IPS-NIHi7 (cell line): ENCODE data around the gene VTI1A.
"Not testable (repeated sequence)": the region's sequence is repeated elsewhere in the genome, so short reads cannot be mapped to it uniquely, and the experiment has no call there.

ENCODE experiments used
- DNase-seq: peaks from one replicate; pipeline ENCODE4 v3.0.0; 2012; ENCODE audit warnings: mixed read lengths; ENCODE audit errors: extremely low spot score

VTI1A gene

DNA sequence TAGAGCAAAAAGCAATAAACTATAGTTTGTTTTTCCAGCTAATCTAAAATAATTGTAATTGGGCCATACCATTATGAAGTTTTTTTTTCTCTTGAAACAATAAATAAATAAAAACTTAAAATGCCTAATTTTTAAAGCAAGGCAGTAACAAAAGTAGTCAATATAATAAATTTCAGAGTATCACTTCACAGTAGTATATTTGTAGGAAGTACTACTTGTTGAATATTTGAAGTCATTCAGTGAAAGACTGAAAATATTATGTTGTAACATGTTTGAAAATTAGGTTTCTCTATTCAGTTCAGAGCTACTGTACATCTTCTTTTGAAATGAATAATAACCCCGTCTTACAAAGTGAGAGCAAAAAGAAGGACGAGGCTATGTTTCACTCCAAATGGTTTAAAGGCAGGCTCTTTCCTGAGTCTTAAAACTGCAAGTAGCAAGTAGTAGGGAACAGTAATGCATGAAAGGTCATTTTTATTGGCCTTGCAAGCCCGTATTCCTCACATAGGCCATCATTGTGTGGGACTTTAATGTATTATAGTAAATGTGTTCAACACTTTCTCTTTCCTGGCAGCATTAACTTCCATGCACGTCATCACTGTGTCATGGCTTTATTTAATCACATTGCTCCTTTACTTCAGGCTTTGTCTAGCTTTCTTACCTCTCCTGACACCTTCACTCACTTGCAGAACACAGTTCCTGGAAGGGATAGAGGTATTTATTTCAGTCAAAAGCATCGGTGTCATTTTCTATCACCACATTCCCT lies 141.4 kb downstream of the VTI1A start:
- no peak for DNase-seq

DNA sequence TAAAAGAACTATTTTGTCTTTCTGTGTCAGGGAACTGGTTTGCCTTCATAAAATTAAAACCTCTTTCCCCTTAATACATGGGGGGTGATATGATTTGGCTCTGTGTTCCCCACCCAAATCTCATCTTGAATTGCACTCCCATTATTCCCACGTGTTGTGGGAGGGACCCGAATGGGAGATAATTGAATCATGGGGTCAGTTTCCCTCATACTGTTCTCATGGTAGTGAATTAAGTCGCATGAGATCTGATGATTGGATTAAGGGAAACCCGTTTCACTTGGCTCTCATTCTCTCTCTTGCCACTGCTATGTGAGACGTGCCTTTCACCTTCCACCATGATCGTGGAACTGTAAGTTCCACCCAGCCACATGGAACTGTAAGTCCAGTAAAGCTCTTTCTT lies 142.1 kb downstream of the VTI1A start:
- DNase-seq, result no peak

DNA sequence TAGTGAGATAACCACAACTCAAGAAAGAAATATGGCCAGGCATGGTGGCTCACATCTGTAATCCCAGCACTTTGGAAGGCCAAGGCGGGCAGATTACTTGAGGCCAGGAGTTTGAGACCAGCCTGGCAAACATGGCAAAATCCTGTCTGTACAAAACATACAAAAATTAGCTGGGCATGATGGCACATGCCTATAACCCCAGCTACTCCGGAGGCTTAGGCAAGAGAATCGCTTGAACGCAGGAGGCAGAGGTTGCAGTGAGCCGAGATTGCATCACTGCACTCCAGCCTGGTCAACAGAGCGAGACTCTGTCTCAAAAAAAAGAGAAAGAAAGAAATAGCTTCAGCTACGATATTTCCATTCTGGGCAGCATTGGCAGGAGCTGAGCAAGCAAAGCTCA lies 143.8 kb downstream of the VTI1A start:
- not testable (repeated sequence) for DNase-seq

DNA sequence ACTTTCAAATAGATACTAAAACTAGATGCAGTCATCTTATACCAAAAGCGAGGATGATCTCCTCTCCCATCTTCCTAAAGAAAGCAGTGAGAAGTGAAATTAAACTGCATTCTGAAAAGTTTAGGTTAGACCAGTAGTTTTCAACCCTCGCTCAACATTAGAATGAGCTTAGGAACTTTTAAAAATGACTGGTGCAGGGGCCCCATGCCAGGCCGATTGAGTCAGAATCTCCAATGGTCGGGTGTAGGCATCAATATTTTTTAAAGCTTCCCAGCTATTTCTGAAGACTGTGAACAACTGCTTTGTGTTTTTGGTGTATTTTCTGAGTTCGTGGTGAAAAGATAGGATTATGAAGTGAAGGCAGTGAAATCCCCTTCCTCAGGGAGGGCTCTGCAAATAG lies 146.0 kb downstream of the VTI1A start:
- no peak for DNase-seq

DNA sequence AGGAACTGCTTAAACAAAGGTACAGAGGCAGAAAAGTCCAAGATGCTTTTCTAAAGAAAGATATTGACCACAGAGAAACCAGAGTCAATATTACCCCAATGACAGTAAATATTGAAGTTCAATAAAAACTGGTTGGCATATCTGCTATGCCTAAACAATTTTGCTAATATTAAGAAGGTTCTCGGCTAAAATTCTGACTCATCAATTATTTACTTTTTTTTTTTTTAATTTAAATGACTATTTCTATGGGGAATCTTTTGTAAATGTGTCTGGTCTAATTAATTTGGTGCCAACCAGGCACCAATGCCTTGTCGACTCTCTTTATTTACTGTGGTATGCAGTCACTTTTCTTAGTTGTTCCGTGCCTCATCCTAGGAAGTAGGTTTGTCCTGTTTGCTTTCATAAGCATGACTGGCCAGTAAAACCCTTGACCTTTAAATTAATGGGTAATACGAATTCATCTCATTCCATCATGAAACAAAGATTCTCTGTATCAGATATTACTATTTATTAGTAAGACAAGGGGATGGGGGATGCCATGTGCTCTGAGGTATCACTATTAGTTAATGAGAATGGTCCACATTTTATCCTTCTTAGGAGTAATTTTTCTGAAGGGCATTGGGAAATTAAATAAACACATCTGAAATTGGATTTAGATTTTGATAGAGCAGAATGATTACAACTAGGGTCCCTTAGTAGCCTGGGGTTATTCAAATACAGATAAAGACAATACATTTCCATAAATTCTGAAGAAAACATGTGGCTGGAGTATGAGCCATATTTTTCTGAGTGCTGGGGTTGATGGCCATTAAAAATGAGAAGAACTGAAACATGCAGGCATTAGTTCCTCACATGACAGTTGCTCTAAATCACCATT lies 154.4 kb downstream of the VTI1A start:
- no peak for DNase-seq

DNA sequence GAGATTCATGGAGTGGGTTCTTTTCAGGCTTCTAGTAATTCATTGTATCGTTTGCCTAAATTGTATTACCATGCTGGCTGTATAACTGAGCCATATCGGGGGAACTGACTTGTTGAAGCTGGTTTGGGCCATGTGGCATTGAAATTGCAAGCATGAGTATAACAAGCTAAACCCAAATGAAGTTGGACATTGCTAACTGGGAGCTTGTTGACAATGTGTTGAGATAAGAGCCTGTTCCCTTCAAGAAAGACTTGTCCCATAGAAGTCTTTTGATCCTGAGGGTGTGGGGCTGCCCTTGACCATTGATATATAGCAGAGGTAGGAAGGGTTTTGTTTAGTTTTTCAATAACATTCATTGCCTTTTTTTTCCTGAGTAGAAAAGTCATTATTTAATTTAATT lies 156.0 kb downstream of the VTI1A start:
- DNase-seq, result no peak

DNA sequence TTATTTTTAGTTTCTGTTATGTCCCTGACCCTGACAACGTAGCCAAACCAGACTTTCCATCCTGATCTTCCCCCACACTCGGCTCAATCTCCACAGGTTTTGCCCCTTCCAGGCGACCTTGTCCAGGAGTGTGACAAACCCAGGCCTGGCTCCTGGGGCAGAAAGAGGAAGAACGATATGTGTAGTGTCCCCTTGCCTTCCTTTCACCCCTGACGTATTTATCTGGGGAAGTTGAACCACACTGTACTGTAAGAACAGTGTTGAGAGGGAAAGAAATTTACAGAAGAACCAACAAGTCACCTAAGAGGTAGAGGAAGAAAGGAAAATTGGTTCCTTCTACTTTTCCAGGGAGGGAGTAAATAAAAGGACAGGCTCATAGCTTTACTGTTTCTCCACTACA lies 158.0 kb downstream of the VTI1A start:
- no peak for DNase-seq

DNA sequence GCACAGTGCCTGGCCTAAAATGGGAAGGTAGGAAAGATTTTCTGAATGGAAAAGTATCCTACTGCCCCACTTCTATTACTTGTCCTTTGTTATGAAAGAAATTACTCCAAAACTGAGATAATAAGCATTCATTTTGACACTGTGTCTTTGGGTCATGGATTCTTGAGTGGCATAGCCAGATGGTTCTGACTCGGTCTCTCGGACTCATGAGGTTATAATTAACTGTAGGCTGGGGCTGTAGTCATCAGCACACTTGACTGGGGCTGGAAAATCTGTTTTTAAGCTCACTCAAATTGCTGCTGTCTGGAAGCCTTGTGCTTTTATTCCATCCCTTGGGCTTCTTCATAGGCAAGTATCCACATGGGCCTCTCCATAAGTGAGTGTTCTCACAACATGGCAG lies 160.5 kb downstream of the VTI1A start:
- DNase-seq, result no peak

DNA sequence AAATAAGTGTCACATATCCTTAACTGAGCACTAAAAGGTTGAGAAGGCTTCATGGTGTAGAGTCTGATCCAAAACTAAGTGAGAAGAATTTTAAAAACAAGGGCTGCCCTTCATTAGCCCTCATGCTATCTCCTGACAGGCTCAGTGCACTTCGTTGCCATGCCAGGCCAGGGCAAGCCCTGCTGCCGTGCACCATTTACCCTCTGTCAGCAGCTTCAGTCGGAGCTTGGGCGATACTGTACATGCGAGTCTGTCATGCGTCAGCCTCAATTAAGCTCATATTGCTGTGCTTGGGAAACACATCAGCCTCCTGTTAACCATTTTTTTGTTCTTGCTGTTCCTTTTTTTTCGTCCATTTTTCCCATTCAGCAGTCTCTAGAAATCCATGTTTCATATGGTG lies 166.6 kb downstream of the VTI1A start:
- DNase-seq, result no peak

DNA sequence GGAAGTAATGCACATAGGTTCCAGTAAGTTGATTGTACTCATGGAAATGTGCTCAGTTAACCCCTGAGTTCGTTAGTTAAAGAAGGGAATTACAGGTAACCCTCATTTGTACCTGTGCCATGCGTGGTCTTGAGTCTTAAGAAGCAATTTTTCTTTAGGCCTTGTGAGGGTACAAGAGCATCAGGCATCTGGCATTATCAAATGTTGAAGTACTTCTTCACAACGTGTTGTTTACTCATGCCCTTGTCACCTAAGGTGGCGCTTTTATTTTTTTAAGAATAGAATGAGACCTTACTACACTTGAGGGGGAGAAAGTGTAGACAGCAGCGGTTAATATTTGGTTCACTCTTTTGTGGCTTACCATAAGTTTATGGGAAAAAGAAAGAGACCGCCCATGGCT lies 167.1 kb downstream of the VTI1A start:
- no peak for DNase-seq

DNA sequence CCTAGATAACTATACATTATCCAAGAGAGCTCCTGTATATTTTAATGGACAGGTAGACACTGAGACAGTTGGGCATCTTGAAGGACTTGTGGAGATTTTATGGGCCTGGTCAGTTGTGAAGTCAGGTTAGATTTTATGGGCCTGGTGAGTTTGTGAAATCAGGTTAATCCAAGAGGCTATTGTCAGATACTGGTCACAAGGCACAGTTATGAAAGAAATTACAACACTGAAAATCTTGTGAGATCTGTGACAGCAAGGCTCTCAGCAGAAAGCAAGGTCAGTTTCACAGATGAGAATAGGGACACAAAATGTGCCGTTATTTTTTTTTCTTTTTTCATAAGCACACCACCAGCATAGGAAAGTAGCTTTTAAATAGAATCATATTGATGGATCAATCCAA lies 167.6 kb downstream of the VTI1A start:
- no peak for DNase-seq

DNA sequence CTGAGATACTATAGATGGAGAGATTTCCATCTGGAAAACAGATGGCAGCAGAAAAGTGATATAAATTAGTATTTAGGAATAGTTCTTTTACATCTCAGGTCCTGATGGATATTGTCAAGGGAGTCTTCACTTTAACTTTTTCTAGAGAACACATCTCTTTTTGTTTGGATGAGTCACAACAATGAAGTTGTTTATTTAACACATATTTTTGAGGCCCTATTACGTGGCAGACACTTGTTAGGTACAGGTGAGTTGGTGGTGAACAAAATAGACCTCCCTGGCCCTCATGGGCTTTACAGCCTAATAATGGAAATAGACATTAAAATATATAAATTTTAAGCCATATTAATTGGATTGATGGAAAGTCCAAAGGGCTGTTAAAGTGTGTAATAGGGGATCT lies 168.3 kb downstream of the VTI1A start:
- DNase-seq, result no peak

DNA sequence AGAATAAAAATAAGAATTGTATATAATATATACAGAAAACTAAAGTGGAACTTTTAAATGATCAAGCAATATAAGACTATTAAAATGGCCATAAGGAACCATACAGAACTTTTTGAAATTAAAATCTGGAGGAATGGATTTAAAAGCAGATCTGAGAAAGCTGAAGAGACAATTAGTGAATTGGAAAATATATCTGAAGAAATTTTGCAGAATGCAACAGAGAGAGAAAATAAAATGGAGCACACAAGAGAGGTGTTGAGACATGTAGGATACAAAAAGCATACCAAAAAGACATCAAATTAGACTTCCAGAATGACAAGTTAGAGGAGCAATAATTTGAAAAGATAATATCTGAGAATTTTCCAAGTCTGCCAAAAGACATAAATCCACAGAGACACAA lies 169.6 kb downstream of the VTI1A start:
- DNase-seq, result no peak

DNA sequence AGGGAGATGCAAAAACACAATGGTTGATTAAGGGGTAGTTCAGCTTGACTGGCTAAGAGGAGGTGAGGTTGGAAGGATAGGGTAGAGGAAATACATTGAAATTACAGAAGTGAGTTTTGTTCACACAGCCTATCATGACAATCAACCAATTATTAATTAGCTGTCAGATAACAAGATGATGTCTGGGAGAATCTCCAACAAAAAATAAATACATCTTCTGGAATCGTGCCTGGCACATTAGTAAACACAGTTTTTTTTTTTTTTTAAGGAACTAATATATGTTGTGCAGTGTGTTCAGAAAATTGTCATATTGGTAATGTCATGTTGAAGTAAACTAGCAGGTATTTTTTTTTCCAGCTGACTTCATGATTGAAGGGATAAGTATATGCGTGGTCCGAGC lies 171.8 kb downstream of the VTI1A start:
- no peak for DNase-seq

DNA sequence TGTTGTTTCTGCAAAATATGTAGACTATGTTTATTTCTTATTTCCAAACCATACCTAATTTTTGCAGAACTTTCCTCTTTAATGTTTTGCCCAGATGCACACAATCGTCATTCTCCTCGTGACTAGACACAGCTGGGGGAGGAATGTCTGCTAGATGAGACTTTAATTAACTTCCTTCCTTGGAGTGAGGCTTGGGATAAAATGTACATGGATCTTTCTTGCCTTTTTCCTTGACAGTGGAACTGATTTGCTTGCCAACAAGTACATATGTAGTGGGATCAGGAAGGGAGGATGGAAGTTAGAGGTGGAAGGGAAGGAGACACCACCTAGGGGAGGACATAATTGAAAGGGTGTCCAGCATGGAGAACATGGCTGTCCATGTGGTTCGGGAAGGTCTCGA lies 172.5 kb downstream of the VTI1A start:
- DNase-seq, result no peak

DNA sequence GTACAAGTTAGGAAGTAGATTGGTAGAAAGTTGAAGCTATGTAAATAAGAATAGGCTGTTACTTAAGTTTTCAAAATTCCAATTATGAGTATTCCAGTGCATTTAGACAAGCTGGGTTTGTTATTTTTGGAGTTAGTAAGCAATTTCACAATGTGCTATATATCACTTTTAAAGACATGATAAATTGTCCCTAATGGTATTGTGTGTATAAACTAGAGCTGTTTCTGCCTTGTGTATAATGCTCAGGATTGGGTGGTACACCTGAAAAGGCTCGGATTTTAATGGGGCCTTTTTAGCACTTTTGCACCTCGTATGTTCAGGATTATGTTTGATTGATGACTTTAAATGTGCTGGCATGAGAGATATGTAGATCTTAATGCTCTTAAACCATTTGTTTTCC lies 175.8 kb downstream of the VTI1A start:
- DNase-seq, result no peak

DNA sequence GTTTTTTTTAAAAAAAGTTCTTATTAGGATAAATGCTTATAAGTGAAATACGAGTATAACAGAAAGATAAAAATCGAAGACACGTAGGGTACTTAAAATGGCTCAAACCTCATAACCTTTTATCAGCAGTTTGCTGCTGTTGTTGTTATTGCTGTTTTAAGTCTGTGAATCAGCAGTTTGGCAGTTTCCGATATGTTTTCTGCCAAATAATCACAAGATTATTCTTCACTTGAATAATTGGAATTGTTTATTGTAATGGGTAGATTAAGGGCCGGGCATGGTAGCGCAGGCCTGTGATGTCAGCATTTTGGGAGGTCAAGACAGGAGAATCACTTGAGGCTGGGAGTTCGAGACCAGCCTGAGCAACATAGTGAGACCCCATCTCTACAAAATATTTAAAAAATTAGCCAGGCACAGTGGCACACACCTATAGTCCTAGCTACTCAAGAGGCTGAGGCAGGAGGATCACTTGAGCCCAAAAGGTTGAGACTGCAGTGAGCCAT lies 177.6 kb downstream of the VTI1A start:
- no peak for DNase-seq

DNA sequence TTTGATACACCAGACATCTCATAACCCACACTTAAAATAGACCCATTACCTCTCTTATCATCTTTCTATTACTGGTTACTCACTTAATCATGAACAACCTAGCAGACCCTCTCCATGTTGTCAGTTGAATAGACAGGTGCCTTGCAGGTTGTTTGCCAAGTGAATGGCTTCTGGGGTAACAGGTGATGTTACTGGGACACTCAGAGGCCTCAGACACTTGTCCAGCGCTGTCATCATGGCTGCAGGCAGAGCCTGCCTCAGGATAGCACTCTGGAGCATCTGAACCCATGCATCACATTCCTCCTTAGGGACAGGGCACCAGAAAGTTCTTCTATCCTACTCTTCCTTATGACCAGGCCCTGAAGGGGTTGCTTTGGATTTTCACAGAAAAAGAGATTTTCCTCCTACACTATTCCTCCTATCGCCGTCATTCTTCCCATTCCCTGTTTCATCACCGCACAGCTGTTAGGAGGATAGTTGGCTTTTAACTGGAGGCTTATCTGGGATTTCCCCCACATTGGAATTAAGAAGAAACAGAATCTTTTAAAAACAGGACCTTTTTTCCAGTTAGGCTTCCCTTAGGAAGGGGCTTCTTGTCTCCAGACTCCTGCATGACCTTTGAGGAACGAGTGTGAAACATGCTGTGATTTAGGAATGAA lies 182.1 kb downstream of the VTI1A start:
- no peak for DNase-seq

DNA sequence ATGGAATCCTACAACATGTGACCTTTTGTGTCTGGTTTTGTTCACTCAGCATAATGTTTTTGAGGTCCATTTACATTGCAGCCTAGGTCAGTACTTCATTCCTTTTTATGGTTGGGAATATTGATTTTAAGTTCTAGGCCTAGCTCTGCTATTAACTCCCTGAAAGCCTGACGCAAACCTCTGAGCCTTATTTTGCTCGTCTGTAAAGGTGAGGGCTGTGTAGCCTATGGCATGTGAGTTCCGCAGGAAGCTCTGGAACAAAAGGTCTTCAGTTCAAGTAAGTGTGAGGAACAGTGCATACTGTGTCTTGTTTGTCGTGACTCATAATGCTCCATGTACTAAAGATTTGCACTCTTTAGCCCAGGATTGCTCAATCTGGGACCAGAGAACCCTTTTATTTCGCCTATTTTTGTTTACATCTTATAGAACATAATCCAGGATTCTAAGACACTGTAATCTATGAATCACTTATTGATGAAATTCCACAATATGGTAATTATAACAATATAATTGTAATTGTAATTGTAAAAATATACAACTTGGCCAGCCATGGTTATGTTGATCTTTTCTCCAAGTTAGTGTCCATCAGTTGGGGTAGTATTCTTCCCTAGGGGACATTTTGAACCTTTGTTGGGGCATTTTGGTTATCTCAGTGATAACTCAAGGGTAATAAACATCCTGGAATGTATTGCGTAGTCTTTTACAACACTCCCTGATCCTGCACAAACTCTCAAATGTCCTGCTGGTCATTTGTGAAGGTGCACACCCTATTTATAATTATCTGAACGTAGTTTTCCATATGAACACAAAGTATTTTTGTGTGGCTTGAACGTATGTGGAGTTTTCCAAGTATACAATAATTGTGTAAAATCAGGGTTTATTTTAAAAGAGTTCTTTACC lies 184.7 kb downstream of the VTI1A start:
- no peak for DNase-seq

DNA sequence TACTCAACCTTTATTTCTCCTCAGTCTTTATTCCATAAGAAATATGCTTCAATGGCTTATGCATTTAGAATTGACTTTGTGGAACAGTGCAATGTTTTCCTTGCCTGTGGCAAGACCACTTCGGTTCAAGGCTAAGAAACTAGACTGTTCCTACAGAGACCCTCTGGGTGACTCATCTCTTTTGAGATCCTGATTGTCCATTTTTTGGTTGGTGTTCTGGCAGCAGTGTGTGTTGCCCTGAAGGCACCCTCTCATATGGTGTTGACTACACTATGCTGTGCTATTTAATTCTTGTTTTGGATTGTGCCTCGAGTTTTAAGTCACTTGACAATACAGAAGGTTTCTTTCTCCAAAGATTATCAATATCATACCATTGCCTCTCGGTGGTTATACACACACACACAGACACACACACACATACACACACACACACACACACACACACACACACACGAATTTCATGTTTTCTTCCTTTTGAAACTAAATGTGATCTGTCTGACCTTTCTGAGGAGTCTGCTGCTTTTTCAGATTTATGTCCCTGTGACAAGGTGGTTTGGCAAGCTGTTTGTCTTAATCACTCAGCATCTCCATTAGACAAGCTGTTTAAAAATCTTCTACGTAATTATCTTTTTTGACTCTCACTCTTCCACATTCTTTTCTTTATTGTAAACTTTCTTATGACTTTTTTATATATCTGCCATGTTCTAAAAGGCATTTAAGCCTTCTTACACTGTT lies 187.2 kb downstream of the VTI1A start:
- DNase-seq, result no peak

DNA sequence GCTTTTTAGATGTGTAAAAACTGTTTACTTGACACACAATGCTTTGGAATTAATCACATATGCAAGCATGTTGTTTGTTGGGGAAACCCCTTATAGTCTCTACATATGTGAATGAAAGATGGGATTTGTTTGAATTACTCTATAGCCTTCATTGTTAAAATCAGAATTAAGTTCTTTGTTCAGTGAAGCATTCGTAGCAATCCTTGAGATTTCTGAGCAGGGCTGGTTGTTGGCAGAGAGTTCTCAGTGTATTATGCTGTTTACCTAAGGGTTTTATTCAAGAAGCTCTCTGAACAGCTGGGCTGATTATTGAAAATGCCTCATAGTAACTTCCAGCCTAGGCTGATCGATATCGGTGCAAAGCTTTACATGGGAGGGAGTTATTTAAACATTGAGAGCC lies 190.9 kb downstream of the VTI1A start:
- no peak for DNase-seq
